ENCODE measurements around the gene MLANA.

GRCh38 chr9:5895782-5896181 lies 5.1 kb downstream of the MLANA start:
- TF ChIP-seq CTCF (IDR thresholded peaks at IDR 0.05) (no peak), EZH2 (IDR thresholded peaks at IDR 0.05) (no peak)

Measured in neural progenitor cell (in vitro differentiated cells).